GM12875 (cell line): ENCODE results near the gene PAX4.

Source experiments
- H3K4me3 ChIP-seq: one replicate; pipeline ENCODE4 v1.5.1; 2011; ENCODE audit warnings: low read depth, low read length, control low read depth
- TF ChIP-seq, protein P1 (sequence below): IDR thresholded peaks from 2 replicates; pipeline ENCODE4 v1.5.1; 2011; ENCODE audit warnings: low read depth, mild to moderate bottlenecking, control low read depth, inconsistent platforms, low read length, moderate library complexity, borderline replicate concordance; ENCODE audit not compliant: insufficient read depth

The PAX4 gene

DNA sequence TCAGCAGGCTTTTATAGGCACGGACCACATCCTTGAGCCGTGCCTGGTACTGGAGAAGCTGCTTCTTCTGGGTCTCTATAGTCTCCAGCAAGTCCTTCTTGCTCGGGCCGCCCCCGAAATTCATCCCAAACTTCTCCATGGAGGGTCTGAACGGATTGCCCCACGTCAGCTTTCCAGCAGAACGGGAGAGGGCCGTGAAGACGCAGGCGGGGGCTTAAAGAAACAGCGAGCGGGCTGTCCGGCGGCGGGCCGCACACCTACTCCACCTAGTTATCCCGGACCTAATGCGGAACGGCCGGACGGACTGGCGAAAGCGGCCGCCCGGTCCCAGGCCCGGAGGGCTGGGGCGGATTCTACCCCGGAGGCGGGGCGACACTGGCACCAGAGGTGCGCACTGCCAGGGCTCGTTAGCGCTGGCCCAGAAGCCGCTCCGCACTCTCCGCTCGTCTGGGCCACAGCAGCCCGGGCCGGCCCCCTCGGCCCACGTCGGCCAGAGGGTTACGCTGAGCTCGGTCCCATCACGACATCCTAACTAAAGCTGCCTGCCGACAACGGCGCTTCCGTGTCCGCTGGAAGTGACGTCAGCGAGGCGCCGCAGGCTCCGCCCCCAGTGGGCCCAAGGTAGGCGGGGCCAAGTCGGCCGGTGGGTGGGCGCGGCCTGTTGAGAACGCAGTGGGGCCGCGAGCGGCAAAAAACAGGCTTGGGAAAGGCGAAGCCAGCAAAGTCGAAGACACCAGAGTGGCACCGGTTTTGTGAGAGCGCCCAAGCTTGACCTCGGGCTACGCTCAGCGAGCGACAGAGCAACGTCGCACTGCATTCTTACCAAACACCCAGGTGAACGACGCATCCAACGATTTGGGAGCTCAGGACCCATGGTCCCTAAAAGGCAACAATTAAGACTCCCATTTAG, 32.6 kb downstream of the PAX4 start, which contains the start of gene GCC1:
Gene GCC1 (minus strand): TSS at position 553 of the 910 bp plus-strand sequence. CDS start 414 bp downstream, at position 139.
- TF ChIP-seq, protein P1, sequence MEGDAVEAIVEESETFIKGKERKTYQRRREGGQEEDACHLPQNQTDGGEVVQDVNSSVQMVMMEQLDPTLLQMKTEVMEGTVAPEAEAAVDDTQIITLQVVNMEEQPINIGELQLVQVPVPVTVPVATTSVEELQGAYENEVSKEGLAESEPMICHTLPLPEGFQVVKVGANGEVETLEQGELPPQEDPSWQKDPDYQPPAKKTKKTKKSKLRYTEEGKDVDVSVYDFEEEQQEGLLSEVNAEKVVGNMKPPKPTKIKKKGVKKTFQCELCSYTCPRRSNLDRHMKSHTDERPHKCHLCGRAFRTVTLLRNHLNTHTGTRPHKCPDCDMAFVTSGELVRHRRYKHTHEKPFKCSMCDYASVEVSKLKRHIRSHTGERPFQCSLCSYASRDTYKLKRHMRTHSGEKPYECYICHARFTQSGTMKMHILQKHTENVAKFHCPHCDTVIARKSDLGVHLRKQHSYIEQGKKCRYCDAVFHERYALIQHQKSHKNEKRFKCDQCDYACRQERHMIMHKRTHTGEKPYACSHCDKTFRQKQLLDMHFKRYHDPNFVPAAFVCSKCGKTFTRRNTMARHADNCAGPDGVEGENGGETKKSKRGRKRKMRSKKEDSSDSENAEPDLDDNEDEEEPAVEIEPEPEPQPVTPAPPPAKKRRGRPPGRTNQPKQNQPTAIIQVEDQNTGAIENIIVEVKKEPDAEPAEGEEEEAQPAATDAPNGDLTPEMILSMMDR: no peak
- H3K4me3 ChIP-seq: peak within 1 kb of the TSS; percentile 87

GRCh38 chr7:127584648-127585043, 33.3 kb downstream of the PAX4 start:
- TF ChIP-seq, protein P1: no peak
- peak overlapping the region; percentile 87 for H3K4me3 ChIP-seq

DNA sequence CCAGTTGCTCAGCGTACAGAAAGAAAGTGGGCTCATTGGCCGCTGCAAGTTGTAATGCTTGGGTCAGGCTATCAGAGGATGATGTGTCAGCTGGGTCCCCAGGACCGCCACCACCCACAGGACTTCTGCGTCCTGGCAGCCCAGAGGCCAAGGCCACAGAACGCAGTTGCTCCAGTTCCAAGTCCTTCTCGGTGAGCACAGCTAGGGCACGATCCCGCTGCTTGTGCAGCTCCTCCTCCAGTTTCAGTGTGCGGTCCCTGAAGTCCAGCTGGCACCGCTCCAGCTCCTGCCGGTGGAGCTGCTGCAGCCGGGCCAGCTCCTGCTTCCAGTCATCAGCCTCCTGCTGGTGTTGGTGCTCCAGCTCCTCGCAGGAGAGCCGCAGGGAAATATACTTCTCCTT, 35.6 kb downstream of the PAX4 start:
- no peak overlapping the region for H3K4me3 ChIP-seq
- TF ChIP-seq, protein P1: no peak

DNA sequence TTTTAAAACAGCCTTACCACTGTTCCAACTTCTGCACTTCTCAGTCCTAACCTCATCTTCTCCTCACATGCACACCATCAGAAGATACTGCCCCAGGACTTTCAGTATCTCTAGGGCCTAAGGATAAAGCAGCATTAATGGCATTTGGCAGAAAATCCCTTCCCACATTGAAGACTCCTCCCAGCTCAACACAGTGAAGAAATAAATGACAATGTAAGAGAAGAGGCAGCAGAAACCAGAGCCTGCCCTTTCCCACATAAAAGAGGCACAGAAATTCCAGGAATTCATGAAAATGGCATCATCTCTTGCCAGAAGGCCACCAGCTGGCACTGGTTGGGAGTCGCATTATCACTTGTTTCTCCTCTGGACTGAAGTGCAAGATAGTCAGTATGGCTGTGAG, 36.2 kb downstream of the PAX4 start:
- H3K4me3 ChIP-seq: no peak overlapping the region
- TF ChIP-seq, protein P1: no peak

- TF ChIP-seq, protein P1: no peak
- no peak overlapping the region for H3K4me3 ChIP-seq
Observed at GRCh38 chr7:127580612-127581011, 37.3 kb downstream of the PAX4 start.

DNA sequence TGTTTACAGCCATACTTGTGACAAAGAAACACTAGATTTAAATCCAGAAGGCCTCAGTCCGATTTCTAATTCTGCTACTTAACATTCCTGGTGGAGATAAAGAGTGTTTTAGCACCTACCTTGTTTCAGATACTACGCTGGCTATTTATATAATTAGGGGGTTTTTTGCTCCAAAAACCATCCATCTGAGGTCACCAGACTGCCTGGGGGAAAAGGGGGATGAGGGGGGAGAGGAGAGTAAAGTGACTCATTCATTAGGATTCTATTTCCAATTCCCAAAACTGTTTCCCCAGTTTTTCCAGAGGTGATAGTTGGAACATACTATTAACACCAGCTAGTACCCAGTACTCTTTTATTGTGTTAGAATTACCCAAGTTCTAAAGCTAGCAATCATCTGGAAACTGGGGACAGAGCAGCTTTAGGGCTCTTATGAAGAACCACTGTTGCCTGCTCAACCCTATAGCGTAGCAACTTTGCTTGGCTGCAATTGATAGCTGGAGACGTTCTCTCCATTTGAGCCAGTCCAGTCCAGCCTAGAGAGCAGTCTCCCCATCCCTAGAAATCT, 39.1 kb downstream of the PAX4 start:
- no peak overlapping the region for H3K4me3 ChIP-seq
- TF ChIP-seq, protein P1: no peak
